ENCODE data around the gene E2F6. TPM values are rescaled to one million over a fixed set of nuclear protein-coding genes. Genes with fewer than 3 reads are reported as not detected.

The E2F6 gene
- total RNA-seq, 4 donors from 2014 or later: 6.0 to 19.8 (median 6.9) TPM

GRCh38 chr2:11488809-11489208 is 22.8 kb upstream of the E2F6 start:
- intact Hi-C loops (cut with DNase I; ENCODE audit: low total_unique reads): no loop called here
- no peak overlapping the region for H3K27ac ChIP-seq
- WGBS, 2 donors (ENCODE audit: low coverage in 1 of 2): 33 to 70% methylated on average over 1 to 3 of the region's 3 CpGs
- no peak overlapping the region for H3K4me3 ChIP-seq
- DNase-seq: no peak
- peaks cover 0 to 5% (median 0%) of the 10 kb centered on the region in 4 donors for H3K4me1 ChIP-seq
- H3K36me3 ChIP-seq: no peaks in the 10 kb centered on the region
- no peaks in the 10 kb centered on the region for H3K9me3 ChIP-seq
- in situ Hi-C loops (cut with MboI; ENCODE audit: low pct_ligation_motif_present in 1 of 4, low pct_unique_long_range_greater_than_20kb in 1 of 4, low sequenced_read_pairs in 3 of 4): loop anchor here in 2 of 4 donors (25.0 kb wide), 1 partner anchor 298 kb away; no protein-coding TSS in a partner anchor
- TF ChIP-seq POLR2A (IDR thresholded peaks at IDR 0.05) (no peak), EP300 (IDR thresholded peaks at IDR 0.05; ENCODE audit: low read depth) (no peak), POLR2AphosphoS5 (IDR thresholded peaks at IDR 0.05) (no peak), CTCF (IDR thresholded peaks at IDR 0.05) (no peak)
- peaks cover 44% of the 10 kb centered on the region for H3K27me3 ChIP-seq

- in situ Hi-C loops (cut with MboI; ENCODE audit: low pct_ligation_motif_present in 1 of 4, low pct_unique_long_range_greater_than_20kb in 1 of 4, low sequenced_read_pairs in 3 of 4): loop anchor here in 2 of 4 donors (25.0 kb wide), 1 partner anchor 303 kb away; no protein-coding TSS in a partner anchor
- Histone ChIP-seq H3K4me3 (no peak overlapping the region), H3K27me3 (peaks cover 88% of the 10 kb centered on the region), H3K4me1 (peaks cover 0 to 18% (median 11%) of the 10 kb centered on the region in 4 donors), H3K27ac (no peak overlapping the region), H3K36me3 (no peaks in the 10 kb centered on the region), H3K9me3 (no peaks in the 10 kb centered on the region)
- intact Hi-C loops (cut with DNase I; ENCODE audit: low total_unique reads): no loop called here
- WGBS, 2 donors (ENCODE audit: low coverage in 1 of 2): 43 to 45% methylated on average over 5 to 7 of the region's 7 CpGs
- no peak for TF ChIP-seq POLR2AphosphoS5 (IDR thresholded peaks at IDR 0.05)
- DNase-seq: no peak
These were observed 18.1 kb upstream of the E2F6 start for GRCh38 chr2:11483806-11484617.

- H3K36me3 ChIP-seq: no peaks in the 10 kb centered on the region
- H3K27ac ChIP-seq: peak overlapping the region in 1 of 4 donors; percentile 6
- no peaks in the 10 kb centered on the region for H3K9me3 ChIP-seq
- WGBS, 2 donors (ENCODE audit: low coverage in 1 of 2): 0 to 26% methylated on average over 1 to 21 of the region's 70 CpGs
- peaks cover 80% of the 10 kb centered on the region for H3K27me3 ChIP-seq
- intact Hi-C loops (cut with DNase I; ENCODE audit: low total_unique reads) (no loop called here), in situ Hi-C loops (cut with MboI; ENCODE audit: low pct_ligation_motif_present in 1 of 4, low pct_unique_long_range_greater_than_20kb in 1 of 4, low sequenced_read_pairs in 3 of 4) (loop anchor here in 2 of 4 donors (25.0 kb wide), 1 partner anchor 305 kb away; no protein-coding TSS in a partner anchor)
- DNase-seq: no peak
- H3K4me3 ChIP-seq: peak overlapping the region in 3 of 4 donors; percentile 35 to 49 (median 47)
- peaks cover 0 to 18% (median 11%) of the 10 kb centered on the region in 4 donors for H3K4me1 ChIP-seq
- no peak for TF ChIP-seq POLR2A (IDR thresholded peaks at IDR 0.05)
- no peak for TF ChIP-seq CTCF (IDR thresholded peaks at IDR 0.05)
- TF ChIP-seq POLR2AphosphoS5 (IDR thresholded peaks at IDR 0.05): no peak
- no peak for TF ChIP-seq EP300 (IDR thresholded peaks at IDR 0.05; ENCODE audit: low read depth)
These were observed 16.6 kb upstream of the E2F6 start for GRCh38 chr2:11482473-11483035.

GRCh38 chr2:11481789-11482472 is 16.0 kb upstream of the E2F6 start:
- Histone ChIP-seq H3K27me3 (peaks cover 73% of the 10 kb centered on the region), H3K4me1 (peaks cover 0 to 18% (median 11%) of the 10 kb centered on the region in 4 donors), H3K4me3 (peak overlapping the region in 2 of 4 donors; percentile 47 to 49), H3K36me3 (no peaks in the 10 kb centered on the region), H3K9me3 (no peaks in the 10 kb centered on the region), H3K27ac (no peak overlapping the region)
- no peak for DNase-seq
- TF ChIP-seq CTCF (IDR thresholded peaks at IDR 0.05): no peak
- 80 to 82% methylated on average over 2 to 61 of the region's 61 CpGs for WGBS, 2 donors (ENCODE audit: low coverage in 1 of 2)
- intact Hi-C loops (cut with DNase I; ENCODE audit: low total_unique reads): no loop called here
- in situ Hi-C loops (cut with MboI; ENCODE audit: low pct_ligation_motif_present in 1 of 4, low pct_unique_long_range_greater_than_20kb in 1 of 4, low sequenced_read_pairs in 3 of 4): loop anchor here in 2 of 4 donors (25.0 kb wide), 1 partner anchor 305 kb away; no protein-coding TSS in a partner anchor
